Activated T-cell treated with anti-CD3 and anti-CD28 coated beads, Interleukin-2, amount 50 U/mL, for 4 hours (primary cell): Measurements from ENCODE around the gene NDUFA11. TPM values are rescaled to one million over a fixed set of nuclear protein-coding genes. Genes with fewer than 3 reads are reported as not detected.

Source experiments
- ATAC-seq, 2 donors: fragments of 200-7000 bp; cut with Tn5 transposase; one replicate each; pipeline ENCODE4 v1.10.0; 2021
- DNase-seq: peaks from one replicate; pipeline ENCODE4 v3.0.0-alpha.2; 2020
- H3K27me3 Mint-ChIP-seq: one replicate; pipeline ENCODE4 v1.8.0; 2021; ENCODE audit warnings: low read depth, mixed read lengths
- H3K36me3 Mint-ChIP-seq: one replicate; pipeline ENCODE4 v1.8.0; 2022; ENCODE audit warnings: mixed read lengths; ENCODE audit not compliant: insufficient read depth
- H3K4me1 Mint-ChIP-seq: one replicate; pipeline ENCODE4 v1.8.0; 2021; ENCODE audit warnings: low read depth, mixed read lengths
- H3K4me3 Mint-ChIP-seq: one replicate; pipeline ENCODE4 v1.8.0; 2021; ENCODE audit warnings: mild to moderate bottlenecking, moderate library complexity, mixed read lengths
- H3K9me3 Mint-ChIP-seq: one replicate; pipeline ENCODE4 v1.8.0; 2021; ENCODE audit warnings: mixed read lengths
- total RNA-seq, 3 donors: library from RNA; stranded (reverse); gene quantifications; one replicate each; pipeline ENCODE4 v1.2.1, GENCODE V29; 2021

The NDUFA11 gene
- total RNA-seq, 3 donors from 2014 or later = 282 to 293 (median 292) TPM

- Mint-ChIP-seq H3K4me3 (no peak overlapping the region), H3K36me3 (peaks cover 25% of the 10 kb centered on the region), H3K9me3 (no peaks in the 10 kb centered on the region), H3K27me3 (no peaks in the 10 kb centered on the region), H3K4me1 (no peaks in the 10 kb centered on the region)
- DNase-seq (no peak), ATAC-seq (no peak)
Observed at GRCh38 chr19:5936292-5936592, 32.7 kb upstream of the NDUFA11 start.

- no peak overlapping the region for H3K4me3 Mint-ChIP-seq
- DNase-seq = no peak
- H3K27me3 Mint-ChIP-seq = no peaks in the 10 kb centered on the region
- peaks cover 28% of the 10 kb centered on the region for H3K36me3 Mint-ChIP-seq
- H3K9me3 Mint-ChIP-seq = no peaks in the 10 kb centered on the region
- ATAC-seq = no peak
- no peaks in the 10 kb centered on the region for H3K4me1 Mint-ChIP-seq
Observed at GRCh38 chr19:5935473-5936291, 32.1 kb upstream of the NDUFA11 start.

GRCh38 chr19:5934774-5935472, 31.3 kb upstream of the NDUFA11 start:
- Mint-ChIP-seq H3K36me3 (peaks cover 28% of the 10 kb centered on the region), H3K9me3 (no peaks in the 10 kb centered on the region), H3K4me1 (no peaks in the 10 kb centered on the region), H3K4me3 (no peak overlapping the region), H3K27me3 (no peaks in the 10 kb centered on the region)
- no peak for ATAC-seq
- DNase-seq = no peak

GRCh38 chr19:5934069-5934401, 30.4 kb upstream of the NDUFA11 start:
- Mint-ChIP-seq H3K36me3 (peaks cover 25% of the 10 kb centered on the region), H3K9me3 (no peaks in the 10 kb centered on the region), H3K4me3 (no peak overlapping the region), H3K27me3 (no peaks in the 10 kb centered on the region), H3K4me1 (no peaks in the 10 kb centered on the region)
- no peak for ATAC-seq
- DNase-seq = no peak

GRCh38 chr19:5933391-5934068, 29.9 kb upstream of the NDUFA11 start:
- ATAC-seq (no peak), DNase-seq (no peak)
- Mint-ChIP-seq H3K36me3 (peaks cover 30% of the 10 kb centered on the region), H3K4me3 (no peak overlapping the region), H3K4me1 (no peaks in the 10 kb centered on the region), H3K9me3 (no peaks in the 10 kb centered on the region), H3K27me3 (no peaks in the 10 kb centered on the region)

GRCh38 chr19:5932609-5933262, 29.1 kb upstream of the NDUFA11 start:
- DNase-seq (no peak), ATAC-seq (no peak)
- H3K36me3 Mint-ChIP-seq = peaks cover 36% of the 10 kb centered on the region
- no peak overlapping the region for H3K4me3 Mint-ChIP-seq
- H3K9me3 Mint-ChIP-seq = no peaks in the 10 kb centered on the region
- H3K4me1 Mint-ChIP-seq = no peaks in the 10 kb centered on the region
- H3K27me3 Mint-ChIP-seq = no peaks in the 10 kb centered on the region

GRCh38 chr19:5932146-5932545, 28.6 kb upstream of the NDUFA11 start:
- H3K4me3 Mint-ChIP-seq = no peak overlapping the region
- H3K9me3 Mint-ChIP-seq = no peaks in the 10 kb centered on the region
- DNase-seq (no peak), ATAC-seq (no peak)
- H3K36me3 Mint-ChIP-seq = peaks cover 32% of the 10 kb centered on the region
- H3K27me3 Mint-ChIP-seq = no peaks in the 10 kb centered on the region
- H3K4me1 Mint-ChIP-seq = no peaks in the 10 kb centered on the region

- Mint-ChIP-seq H3K4me1 (no peaks in the 10 kb centered on the region), H3K36me3 (peaks cover 30% of the 10 kb centered on the region), H3K27me3 (no peaks in the 10 kb centered on the region), H3K4me3 (no peak overlapping the region), H3K9me3 (no peaks in the 10 kb centered on the region)
- ATAC-seq (no peak), DNase-seq (no peak)
Observed at GRCh38 chr19:5931251-5931650, 27.7 kb upstream of the NDUFA11 start.

GRCh38 chr19:5929625-5930024, 26.0 kb upstream of the NDUFA11 start:
- ATAC-seq (no peak), DNase-seq (no peak)
- Mint-ChIP-seq H3K9me3 (no peaks in the 10 kb centered on the region), H3K4me1 (no peaks in the 10 kb centered on the region), H3K36me3 (peaks cover 27% of the 10 kb centered on the region), H3K4me3 (no peak overlapping the region), H3K27me3 (no peaks in the 10 kb centered on the region)

GRCh38 chr19:5929179-5929578, 25.6 kb upstream of the NDUFA11 start:
- ATAC-seq (no peak), DNase-seq (no peak)
- Mint-ChIP-seq H3K9me3 (no peaks in the 10 kb centered on the region), H3K4me1 (no peaks in the 10 kb centered on the region), H3K36me3 (peaks cover 28% of the 10 kb centered on the region), H3K27me3 (no peaks in the 10 kb centered on the region), H3K4me3 (no peak overlapping the region)

GRCh38 chr19:5927441-5927821, 23.8 kb upstream of the NDUFA11 start:
- no peaks in the 10 kb centered on the region for H3K9me3 Mint-ChIP-seq
- DNase-seq = no peak
- H3K4me3 Mint-ChIP-seq = no peak overlapping the region
- peaks cover 35% of the 10 kb centered on the region for H3K36me3 Mint-ChIP-seq
- no peaks in the 10 kb centered on the region for H3K27me3 Mint-ChIP-seq
- no peak for ATAC-seq
- H3K4me1 Mint-ChIP-seq = no peaks in the 10 kb centered on the region

GRCh38 chr19:5926641-5927440, 23.3 kb upstream of the NDUFA11 start:
- Mint-ChIP-seq H3K4me1 (no peaks in the 10 kb centered on the region), H3K9me3 (no peaks in the 10 kb centered on the region), H3K4me3 (no peak overlapping the region), H3K27me3 (no peaks in the 10 kb centered on the region), H3K36me3 (peaks cover 34% of the 10 kb centered on the region)
- ATAC-seq (no peak), DNase-seq (no peak)

- Mint-ChIP-seq H3K27me3 (no peaks in the 10 kb centered on the region), H3K9me3 (no peaks in the 10 kb centered on the region), H3K4me3 (no peak overlapping the region), H3K36me3 (peaks cover 36% of the 10 kb centered on the region), H3K4me1 (no peaks in the 10 kb centered on the region)
- DNase-seq = no peak
- ATAC-seq = no peak
Observed at GRCh38 chr19:5925830-5926427, 22.3 kb upstream of the NDUFA11 start.

GRCh38 chr19:5923356-5923755, 19.8 kb upstream of the NDUFA11 start:
- H3K27me3 Mint-ChIP-seq = no peaks in the 10 kb centered on the region
- no peaks in the 10 kb centered on the region for H3K9me3 Mint-ChIP-seq

More at GRCh38 chr19:5923356-5923755, 19.8 kb upstream of the NDUFA11 start:
- H3K4me1 Mint-ChIP-seq = no peaks in the 10 kb centered on the region
- H3K36me3 Mint-ChIP-seq = peaks cover 29% of the 10 kb centered on the region
- H3K4me3 Mint-ChIP-seq = no peak overlapping the region
- ATAC-seq = no peak
- DNase-seq = no peak
